ENCODE measurements around the gene PAQR5.
"Not testable (repeated sequence)": the region's sequence is repeated elsewhere in the genome, so short reads cannot be mapped to it uniquely, and the experiment has no call there.

PAQR5 gene

DNA sequence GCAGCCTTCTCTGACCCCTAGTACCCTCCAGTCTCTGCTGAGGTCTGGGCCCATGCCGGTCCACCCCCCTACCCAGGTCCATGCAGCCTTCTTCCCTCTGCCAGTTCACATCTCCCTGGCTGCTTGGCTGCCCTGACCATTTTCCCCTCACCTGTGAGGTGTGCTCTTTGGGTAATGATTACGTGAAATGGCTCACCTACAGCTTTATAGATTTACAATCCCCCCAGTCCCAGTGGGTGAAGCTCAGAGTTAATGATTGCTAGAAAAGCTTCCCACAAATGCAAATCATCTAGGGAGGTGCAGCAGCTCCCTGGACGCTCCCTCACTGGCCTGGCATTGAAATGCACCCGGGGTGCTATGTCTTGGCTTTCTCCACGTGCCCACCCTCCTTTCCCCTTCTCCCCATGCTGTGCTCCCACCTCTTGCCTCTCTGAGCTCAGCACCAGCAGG lies 18.7 kb downstream of the PAQR5 start:
- DNase-seq, result no peak

DNA sequence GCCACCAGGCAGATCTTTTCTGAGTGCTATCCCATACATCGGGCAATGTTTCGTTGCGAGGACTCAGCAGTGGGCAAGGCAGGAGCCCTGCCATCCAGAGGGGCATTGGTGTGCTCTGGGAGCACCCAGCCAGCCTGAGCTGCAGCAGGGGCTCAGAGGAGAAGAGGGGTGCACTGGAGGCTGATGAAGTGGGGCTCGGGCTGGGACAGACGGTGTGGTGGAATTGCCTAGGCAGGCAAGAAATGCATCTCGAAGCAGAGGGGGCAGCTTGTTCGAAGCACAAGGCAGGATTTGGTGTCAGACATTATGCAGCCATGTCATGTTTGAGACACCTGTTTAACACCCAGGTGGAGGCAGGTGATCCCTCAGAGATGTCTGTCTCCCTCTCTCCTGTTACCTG lies 19.3 kb downstream of the PAQR5 start:
- no peak for DNase-seq

DNA sequence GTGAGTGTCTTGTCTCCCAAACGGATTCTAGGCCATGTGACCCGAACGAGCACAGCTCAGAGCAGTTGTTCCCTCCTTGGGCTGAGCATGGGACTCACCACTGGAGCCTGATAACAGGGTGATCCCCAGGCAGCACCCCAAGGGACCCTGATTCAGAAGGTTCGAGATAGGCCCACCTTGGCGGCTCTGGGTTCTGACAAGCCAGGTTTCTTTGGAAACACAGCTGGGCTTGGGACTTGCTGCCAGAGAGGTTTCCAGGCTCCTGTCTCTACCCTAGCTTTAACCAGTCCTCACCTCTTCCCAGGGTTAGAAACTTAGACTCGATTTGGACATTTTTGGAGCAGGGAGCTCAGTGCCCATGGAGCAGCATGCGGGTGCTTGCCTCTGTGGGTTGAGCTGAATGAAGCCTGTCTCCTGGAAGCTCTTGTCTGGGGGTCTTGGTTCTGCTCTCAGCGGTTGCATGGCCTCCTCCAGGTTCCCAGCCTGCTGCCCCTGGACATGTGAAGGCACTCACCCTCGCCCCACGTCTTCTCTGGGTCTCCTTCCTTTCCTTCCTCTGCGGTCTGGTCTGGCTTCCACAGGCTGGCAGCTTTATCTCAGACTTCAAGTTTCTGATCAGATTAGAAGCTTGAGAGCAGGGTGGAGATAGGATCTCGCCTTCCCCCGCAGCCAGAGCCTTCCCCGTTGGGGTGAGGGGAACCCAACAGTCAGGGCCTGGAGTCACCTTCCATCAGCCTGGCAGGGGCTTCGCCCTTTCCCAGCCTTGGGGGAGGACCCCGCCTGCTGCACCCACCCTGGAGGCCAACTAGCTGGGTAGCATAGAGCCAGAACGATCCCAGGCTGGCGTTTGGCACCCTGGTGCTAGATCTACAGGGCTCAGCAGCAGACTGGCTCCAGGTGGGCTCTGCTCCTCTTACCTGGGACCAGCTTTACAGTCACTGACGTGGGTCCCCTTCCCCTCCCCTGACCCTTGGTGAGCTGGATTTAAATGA lies 21.0 kb downstream of the PAQR5 start:
- DNase-seq, result no peak

DNA sequence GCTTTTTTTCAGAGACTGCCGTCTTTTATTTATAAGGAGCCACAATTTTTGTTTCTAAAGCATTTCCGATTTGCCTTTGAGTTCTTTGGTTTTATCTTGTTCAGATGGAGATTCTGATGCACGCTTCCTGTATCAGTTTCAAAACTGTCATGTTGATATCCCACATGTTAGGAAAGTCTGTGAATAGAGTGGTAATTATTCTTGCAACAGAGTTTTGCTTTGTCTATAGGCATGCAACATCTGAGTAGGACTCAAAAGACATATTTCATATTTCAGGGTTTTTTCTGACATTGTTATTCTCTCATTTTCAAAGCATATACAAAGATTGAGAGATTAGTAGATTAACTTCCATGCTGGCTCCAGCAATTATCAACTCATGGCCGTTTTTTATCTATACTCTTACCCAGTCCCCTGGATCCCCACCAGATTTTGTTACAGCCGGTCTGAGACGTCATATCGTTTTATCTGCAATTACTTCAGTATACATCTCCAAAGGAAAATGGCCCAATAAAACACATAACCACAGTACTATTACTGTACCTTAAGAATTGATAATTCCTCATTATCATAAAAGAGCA lies 22.4 kb downstream of the PAQR5 start:
- DNase-seq, result no peak

DNA sequence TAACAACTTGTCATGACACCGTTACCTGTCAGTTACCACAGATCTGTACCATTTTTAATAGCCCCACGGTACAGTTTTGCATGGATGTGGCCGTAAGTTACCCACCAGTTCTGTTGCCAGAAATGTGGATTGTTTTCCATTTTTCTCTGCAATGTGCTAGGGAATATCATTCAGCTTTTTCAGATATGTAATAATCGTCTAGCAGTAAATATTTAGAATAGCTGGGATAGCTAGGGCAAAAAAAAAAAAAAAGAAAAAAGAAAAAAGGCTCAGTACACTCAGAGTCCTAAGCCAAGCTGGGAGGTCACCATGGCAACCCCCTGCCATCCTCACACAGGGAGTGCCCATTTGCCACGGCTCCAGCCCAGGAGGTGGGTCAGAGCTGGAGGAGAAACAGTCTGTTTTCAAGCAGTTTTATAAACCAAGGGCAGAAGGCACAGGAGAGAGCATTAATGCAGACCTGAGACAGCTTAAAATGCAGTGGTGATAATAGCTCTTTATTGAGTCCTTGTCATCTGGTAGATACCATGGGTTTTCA lies 25.2 kb downstream of the PAQR5 start:
- DNase-seq, result no peak

DNA sequence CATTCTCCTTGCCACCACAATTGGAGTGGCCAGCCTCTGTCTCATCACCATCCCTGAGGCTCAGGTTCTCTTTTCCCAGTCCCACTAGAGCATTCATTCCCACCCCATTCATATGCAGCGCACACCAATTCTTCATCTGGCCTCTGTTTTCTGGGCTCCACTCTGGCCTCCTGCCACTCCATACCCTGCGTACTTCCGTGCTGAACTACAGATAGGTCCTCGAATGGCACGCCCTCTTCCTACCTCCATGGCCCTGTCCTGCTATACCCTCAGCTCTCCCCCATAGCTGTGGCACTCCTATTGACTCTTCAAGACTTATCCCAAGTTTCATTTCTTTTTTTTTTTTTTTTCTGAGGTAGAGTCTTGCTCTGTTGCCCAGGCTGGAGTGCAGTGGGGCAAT lies 25.9 kb downstream of the PAQR5 start:
- DNase-seq, result no peak

DNA sequence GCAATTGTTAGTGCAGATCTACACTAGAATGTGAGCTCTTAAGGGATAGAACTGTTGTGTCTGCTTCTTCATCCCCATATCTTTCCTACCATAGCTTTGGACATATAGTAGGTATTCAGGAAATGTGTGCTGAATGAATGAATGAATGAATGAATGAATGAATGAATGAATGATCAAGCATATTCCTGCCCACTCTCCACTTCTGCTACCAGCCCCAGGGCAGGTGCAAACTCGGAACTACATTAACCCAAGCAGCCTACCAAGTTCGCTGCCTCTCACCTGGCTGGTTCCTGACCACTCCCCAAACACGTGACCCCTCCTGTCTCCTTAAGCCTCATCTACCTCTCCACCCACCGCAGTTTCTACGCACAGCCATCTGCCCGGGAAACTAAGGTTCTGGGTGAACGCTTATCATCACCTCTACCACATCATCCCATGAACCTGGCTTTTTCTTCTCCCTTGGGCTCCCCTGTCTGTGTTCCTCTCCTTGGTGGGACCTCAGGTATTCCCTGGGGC lies 26.8 kb downstream of the PAQR5 start:
- no peak for DNase-seq

DNA sequence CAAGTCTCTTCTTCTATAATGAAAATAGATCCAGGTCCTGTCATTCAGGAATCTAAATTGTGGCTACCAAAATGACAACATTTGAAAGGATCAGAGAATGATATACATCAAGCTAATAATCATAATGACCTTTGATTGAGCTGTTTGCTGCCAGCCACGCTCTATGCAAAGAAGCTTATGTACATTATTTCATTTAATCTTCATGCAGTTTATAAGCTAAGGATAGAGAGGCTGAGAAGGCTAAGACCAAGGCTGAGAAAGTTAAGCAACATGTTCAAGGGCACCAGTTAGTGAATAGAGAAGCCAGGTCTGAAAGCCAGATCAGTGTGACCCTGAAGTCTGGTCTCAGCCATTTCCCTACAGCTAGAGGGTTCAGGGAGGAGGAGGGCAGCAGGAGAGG lies 29.4 kb downstream of the PAQR5 start:
- no peak for DNase-seq

DNA sequence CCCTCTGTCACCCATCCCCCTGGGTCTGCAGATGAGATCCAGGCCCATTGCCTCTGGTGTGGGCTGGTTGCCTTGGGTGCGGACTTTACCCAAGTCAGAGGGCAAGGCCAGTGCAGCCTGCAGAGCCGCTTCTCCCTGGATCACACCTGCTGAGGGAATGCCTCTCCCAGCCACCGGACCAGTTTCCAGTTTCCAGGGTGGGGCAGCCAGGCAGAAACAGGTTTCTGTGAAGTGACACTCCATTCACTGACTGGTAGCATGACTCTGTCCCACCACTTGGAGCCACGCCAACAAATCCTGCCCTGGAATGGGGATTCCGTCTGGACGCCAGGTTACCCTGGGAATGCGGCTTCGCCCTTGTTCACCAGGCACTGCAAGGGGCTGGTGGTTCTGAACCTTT lies 30.0 kb downstream of the PAQR5 start:
- no peak for DNase-seq

DNA sequence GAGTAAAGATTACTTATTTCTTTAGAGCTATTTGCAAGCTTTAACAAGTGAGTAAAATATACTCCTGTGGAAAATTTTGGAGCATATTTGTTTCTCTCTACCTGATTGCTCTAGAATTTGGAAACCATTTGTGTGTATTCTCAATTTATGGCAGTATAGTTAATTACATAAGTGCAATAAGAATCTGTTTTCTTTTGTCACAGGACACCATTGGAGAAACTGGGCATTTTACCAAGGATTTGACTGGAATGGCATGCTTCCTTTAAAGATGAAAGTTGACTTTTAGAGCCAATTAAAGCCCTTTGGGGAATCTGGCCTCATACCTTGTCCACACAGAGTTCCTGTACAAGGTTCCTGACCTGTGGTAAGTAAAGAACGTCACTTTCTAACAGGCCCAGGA lies 38.4 kb downstream of the PAQR5 start:
- no peak for DNase-seq

DNA sequence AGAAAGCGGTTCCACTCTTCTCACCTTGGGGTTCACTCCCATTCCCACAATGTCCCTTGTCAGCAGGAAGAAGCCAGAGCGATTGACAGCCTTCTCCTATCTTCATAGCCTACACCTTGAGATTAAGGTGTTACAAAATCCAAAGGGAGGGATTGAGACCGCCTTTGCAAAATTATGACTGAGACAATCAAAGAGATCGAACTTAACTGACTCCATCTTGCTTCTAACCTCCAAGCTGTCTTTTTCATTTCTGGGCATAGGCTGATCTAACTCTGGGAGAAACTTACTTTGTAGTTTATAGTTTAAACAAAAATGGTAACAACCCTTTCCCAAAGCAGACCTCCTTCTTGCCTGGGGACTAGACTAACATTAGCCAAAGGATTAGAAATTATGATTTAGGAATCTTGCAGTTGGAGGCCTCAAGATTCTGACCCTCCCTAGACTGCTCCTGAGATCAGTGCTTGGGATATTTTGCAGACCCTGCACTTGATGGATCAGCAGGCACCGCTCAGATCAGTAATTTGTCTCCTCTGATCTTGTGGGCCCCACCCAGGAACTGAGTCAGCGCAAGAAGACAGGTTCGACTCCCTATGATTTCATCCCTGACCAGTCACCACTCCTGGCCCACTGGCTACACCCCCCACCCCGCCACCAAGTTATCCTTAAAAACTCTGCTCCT lies 40.0 kb downstream of the PAQR5 start:
- DNase-seq, result no peak

DNA sequence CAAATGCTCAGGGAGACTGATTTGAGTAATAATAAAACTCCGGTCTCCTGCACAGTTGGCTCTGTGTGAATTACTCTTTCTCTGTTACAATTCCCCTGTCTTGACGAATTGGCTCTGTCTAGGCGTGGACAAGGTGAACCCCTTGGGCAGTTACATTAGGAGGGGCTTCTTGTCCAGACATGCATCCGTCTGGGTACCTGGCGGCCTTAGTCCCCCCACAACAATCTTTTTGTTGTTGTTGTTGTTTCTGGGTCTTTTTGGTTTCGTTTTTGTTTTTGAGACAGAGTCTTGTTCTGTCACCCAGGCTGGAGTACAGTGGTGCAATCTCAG lies 40.5 kb downstream of the PAQR5 start:
- not testable (repeated sequence) for DNase-seq

DNA sequence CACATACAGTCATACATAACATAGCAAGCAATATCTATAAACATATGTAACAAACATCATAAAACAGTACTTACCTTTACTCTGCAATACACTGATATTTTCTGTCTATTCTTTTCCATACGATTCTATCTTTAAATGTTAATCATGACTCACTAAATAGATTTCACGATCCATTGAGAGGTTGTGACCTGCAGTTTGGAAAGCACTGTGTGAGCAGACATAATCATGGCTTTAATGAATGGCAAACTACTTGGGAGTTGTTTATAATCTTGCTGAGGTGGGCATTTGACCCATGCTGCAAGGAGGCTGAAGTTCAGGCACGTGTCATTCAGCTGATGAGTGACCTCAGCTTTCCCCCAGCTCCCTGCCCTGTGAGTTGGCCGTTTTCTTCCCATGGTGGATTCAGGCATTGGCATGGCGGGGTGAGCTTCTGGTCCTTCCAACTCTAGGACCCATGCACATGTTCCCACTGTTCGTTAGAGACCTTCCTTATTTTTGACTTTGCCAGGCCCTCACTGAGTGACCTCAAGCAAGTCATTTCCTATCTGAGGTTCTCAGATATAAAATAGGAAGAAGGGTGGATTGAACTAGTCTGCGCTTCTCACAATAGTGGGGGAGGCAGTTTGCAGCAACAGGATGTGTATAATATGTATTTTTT lies 41.7 kb downstream of the PAQR5 start:
- no peak for DNase-seq

DNA sequence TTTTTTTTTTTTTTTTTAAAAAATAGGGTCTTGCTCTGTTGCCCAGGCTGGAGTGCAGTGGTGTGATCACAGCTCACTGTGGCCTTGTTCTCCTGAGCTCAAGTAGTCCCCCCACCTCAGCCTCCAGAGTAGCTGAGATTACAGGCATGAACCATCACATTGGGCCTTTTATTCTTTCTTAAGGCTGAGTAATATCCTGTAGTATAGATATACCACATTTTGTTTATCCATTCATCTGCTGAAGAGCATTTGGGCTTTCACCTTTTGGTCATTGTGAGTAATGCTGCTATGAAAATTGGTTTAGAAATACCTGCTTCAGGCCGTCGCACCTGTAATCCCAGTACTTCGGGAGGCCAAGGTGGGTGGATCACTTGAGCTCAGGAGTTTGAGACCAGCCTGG lies 42.6 kb downstream of the PAQR5 start:
- no peak for DNase-seq

DNA sequence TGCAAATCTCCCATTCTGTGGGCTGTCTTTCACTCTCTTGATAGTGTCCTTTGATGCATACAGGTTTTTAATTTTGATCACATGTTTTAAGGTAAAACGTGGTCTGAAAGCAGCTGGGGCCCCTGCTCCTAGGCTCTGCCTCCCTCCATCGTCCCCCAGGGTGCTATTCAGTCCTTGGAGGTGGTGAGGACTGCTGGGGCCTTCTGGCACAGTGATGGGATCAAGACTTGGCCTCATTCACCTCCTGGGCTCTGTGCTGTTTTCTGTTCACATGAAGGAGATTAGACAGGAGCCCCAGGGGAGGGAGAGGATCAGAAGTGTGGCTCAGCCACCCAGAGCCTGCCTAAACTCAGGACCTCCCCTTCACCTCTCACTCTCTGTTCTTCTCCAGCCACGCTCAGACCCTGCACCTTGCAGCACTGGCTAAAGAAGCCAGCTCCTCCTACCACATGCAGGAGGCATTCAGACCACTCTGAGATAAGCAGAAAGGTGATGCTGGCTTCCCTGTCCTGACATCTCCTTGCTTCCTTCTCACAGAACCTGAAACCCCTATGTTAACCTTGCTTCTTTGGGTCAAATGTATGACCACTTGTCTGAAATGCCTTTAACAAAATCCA lies 43.9 kb downstream of the PAQR5 start:
- DNase-seq, result no peak

DNA sequence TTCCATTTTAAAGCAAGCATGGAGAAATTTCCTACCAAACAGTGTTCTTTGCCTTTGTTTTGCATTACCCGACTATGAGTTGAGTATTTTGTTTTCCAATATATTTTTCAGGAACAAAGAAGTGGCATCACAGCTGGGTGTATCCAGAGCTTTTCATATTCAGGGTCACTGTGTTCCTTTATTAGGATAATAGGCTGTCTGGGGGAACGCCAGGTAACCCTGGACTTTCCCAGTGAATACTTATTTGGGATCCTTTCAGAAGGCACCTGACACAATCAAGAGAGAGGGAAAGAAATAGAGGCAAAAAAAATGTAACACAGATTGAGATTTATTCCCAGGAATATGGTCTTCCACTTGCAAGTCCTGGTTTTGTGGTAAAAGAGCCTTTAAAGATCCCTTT lies 44.4 kb downstream of the PAQR5 start:
- no peak for DNase-seq

DNA sequence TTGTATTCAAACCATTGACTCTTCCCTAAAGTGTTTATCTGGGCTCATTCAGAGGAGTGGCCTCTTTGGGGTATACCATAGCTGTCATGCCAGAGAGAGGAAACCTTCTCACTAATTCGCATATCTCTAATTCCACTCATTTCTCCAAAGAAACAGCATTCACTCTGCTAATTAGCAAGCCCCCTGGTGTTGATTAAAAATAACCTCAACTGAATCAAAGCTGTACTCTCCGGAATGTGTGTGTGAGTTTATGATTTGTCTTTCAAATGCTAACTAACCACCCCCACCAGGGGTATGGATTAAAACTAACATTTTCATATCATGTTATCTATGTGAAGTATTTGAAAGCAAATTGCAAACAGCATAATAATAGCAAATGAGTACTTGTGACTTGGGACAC lies 45.5 kb downstream of the PAQR5 start:
- DNase-seq, result no peak

DNA sequence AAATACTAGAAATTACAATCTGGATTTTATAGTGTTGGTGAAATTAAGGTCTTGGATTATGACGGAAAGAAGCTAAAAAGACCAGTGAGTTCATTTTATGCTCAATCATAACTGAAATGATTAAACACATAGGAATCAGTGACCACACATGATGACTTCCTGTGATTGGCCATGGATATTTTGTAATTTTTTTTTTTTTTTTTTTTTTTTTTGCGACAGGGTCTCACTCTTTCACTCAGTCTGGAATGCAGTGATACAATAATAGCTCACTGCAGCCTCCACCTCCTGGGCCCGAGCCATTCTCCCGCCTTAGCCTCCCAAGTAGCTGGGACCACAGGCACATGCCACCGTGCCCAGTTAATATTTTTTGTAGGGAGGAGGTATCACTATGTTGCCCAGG lies 47.4 kb downstream of the PAQR5 start:
- DNase-seq, result no peak

DNA sequence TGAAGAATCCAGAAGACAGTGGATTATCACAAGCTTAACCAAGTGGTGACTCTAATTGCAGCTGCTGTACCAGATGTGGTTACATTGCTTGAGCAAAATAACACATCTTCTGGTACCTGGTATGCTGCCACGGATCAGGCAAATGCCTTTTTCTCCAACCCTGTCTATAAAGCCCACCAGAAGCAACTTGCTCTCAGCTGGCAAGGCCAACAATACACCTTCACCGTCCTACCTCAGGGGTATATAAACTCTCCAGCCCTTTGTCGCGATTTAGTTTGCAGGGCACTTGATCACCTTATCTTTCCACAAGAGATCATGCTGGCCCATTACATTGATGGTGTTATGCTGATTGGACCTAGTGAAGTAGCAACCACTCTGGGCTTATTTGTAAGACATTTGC lies 52.6 kb downstream of the PAQR5 start:
- no peak for DNase-seq

DNA sequence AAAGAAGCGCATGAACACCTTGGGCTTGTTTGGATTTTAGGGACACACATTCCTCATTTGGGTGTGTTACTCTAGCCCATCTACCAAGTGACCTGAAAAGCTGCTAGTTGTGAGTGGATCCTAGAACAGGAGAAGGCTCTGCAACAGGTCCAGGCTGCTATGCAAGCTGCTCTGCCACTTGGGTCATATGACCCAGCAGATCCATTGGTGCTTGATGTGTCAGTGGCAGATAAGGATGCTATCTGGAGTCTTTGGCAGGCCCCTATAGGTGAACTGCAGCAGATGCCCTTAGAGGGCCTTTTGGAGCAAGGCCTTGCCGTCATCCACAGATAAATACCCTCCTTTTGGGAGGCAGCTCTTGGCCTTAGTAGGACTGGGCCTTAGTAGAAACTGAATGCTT lies 53.2 kb downstream of the PAQR5 start:
- no peak for DNase-seq

DNA sequence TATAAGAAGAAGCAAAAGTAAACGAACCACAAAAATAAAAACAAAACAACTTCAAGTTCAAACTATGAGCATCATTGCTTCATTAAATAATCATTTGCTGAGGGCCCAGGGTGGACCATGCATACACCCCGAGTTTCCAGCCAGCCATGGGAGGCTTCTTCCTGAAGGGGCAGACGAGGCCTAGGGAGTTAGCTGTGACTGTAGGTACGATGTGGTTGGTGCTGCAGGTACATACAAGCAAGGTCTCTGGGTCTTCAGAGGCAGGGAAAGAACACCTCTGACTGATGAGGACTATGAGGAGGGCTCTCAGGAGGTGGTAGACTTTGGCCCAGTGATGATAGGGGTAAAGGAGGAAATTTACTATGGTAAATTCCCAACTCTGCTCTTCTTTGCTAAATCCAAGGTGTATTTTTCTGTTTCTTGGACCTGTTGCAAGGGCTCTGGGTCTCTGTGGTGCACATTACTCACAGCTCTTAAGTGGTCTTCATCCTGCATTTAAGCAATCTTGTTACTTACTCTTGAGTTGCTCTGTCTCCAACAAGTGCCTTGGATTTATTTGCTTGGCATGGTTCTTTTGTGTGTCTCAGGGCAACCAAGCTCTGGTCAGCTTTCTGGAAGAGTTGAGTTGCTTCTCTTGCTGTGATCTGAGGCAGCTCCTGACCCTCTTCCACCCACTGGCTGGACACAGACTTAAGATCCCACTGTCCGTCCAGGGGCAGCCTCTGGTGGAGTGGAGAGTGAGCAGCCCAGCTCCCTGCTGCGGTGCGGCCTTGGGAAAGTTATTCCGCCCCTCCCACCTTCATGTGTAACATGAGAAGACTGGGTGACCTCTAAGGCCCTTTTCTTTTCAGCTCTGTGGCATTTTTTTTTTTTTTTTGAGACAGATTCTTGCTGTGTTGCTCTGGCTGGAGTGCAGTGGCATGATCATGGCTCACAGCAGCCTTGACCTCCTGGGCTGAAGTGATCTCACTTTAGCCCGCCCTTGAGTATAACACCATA lies 59.4 kb downstream of the PAQR5 start:
- no peak for DNase-seq
